CD4-positive, alpha-beta T cell treated with Interleukin-4 for 4 hours (primary cell): ENCODE results near the gene SLC36A1.

Experiments
- DNase-seq: peaks from one replicate; pipeline ENCODE4 v3.0.0-alpha.2; 2020

SLC36A1 gene

DNA sequence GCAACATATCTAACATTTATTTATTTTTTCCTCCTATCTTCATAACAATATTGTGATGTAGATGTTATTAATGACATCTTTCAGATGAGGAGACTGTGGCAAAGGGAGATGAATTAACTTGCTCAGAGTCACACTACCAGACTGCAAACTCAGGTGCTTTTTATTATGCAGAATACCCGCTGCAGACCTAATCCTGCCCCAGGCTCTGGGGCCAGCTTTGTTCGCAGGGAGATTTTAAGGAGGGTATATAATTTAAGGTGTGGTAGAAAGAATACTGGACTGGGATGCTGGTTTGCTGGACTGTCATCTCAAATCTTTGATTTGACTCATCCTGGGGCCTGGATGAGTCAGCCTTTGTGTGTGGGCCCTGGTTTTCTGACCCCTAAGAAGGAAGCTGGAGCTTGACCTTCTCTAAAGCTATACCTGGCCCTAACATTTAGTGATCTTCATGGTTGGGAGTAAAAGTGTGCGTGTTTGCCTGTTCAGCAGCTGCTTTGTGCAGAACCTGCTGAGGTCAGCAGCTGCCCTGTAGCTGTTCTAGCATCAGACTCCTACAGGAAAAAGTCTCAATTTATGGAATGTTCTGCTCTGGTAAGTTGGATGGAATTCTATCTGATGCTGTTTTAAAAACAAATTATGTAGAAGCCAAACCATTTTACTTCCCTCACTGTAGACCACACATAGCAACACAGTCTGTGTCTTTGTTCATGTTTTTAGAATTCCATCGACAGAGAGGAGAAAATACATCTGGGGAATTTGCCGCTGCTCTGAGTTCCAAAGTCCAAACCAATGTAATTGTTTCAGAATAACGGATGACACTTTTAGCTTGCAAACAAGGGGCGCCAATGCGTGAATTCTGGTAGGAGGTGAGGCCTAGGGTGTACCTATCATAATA lies 4.5 kb downstream of the SLC36A1 start:
- DNase-seq = no peak

DNA sequence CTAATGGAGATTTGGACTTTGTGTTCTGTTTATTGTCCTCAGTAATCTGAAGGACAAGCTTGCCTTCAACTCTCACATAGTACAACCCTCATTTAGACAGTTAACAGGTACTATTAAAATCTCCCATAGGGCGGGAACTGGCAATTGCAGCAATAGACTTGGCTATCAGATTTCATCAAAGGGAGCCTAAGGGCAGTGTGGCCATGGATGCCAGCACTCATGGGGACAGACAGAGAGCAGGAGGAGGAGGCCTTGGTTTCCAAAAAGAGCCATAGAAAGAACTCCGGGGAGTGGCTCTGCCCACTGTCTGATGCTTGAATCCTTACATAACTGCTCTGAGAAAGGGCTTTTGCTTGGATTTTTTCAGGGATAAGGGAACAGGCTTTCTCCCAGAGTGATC lies 6.8 kb downstream of the SLC36A1 start:
- no peak for DNase-seq

DNA sequence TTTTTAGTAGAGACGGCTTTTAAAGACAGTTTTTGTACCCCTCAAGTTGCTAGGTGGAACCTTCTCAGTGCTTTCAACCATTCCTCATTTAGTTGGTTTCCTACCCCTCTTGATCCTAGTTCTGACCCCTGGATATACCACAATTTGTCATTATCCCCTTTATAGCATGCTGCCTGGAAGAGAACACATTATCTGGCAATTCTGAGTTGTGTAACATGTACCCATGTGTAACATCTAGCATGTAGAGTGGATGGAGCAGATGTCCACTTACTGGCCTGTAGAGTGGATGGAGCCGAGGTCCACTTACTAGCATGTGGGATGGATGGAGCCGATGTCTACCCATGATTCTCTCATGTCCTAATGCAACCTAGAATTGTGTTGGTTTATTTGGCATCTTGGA lies 7.5 kb downstream of the SLC36A1 start:
- no peak for DNase-seq

DNA sequence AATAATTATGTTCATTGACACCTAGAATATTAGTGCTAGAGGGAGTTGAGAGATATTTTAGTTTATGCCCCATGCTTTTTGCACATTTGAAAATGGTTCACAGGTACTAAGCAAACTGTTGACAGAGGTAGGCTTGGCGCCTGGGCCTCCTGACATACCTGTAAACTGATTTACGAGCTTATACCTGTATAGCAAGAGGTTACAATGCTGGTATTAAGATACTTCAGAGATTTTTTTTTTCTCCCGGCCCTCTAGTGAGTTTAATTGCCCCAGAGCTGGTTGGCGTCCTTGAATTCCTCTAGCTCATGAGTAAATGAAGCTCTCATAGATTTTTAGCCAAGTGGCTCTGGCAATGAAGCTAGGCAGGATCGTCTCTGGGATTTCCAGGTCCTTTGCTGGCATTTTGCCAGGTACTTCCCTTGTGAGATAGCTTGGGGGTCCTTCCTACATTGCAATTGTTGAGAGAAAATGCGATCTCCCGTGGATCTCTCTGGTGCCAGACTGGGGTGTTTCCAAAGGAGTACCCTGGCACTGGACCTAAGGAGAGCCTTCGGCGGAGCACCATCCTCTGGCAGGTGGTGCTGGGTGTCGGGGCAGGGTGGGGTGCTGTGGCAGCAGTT lies 9.0 kb downstream of the SLC36A1 start:
- DNase-seq = no peak

DNA sequence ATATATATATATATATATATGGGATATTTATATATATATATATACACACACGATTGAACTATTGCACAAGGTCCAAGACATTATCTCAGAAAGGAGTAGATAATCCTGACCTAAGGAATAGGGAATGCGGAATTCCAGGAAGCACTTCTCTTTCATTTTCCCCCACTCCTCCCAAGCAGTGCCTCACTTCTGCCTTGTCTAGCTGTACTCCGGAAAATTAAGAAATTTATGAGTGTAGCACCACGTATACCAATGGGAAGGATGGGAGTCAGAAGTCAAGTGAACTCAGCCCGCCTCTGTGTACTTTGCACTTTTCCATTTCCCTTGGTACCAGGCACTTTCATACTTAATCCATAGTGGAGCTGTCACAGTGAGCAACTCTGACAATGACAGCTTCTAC lies 10.9 kb downstream of the SLC36A1 start:
- DNase-seq = no peak

DNA sequence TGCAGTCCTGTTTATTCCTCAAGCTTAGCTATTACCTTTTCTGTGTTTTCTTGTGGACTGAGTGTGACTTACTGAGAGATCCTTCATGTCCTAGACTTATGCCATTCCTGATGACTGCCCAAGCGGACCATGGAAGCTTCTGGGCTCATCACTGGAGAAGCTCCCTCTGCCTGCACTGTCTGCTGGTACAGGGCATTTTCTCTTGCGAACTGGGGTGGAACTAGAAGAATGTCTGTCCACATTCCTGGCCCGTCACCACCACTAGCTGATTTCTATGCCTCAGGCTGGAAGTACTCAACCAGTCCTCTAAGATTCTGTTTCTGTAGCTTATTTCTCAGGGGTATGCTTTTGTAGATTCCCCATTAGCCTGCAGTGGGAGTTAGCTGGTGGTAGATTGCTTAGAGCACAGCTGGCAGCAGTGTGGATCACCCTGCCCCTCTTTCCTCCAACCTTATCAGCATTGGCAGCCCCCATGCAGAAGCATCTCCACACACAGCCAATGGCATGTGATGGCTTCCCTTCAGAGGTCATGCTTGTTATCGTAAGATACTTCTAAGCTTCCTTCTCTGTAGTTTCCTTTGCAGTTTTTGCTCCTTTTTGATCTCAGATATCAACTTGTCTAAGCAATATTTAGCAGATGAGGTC lies 12.4 kb downstream of the SLC36A1 start:
- DNase-seq = no peak

DNA sequence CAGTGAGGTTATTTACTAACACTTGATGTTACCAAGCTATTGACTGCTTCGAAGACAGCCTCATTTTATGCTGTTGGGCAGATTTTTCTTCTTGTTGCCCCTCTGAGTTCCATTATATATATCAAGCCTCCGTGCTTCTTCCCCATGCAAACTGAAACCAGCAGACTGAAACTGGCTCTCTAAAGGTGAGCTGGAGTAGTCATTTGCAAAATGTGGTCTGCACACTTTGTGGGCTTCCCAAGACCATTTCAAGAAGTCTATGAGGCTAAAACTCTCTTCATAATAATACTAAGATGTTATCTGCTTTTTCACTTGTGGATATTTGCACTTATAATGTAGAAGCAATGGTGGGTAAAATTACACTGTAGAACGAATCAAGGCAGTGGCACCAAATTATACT lies 13.9 kb downstream of the SLC36A1 start:
- DNase-seq = no peak

DNA sequence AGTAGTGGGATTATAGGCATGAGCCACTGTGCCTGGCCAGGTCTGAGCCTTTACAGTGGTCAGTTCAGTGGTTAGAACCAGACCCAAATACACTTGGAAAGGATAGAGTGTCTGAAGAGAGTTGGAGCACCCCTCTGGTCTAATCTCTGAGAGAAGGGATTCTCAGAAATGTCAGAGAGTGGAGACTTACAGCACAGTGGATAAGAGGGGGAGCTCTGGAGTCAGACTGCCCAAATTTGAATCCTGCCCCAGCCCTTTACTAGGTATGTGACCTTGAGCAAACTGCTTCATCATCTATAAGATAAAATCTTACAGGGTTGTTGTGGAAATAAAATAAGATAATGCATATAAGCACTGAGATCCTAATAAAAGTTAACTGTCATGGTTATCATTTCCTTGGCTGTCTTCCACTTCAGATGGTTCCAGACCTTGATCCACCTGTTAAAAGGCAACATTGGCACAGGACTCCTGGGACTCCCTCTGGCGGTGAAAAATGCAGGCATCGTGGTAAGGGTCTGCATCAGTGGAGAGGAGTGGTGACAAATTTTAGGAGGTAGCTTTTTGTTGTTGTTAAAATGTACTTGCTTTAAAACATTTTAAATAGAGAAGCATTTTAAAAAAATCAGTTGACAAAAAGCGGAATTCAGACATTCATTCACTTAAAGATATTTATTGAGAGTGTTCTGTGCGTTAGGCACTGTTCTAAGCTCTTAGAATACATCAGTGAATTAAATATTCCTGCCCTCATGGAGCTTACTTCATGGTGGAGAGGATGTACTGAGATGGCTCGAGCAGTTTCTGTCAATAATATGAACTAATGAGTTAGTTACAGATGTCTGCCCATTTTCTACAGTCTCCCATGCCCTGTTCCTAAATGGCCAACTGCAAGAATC lies 16.0 kb downstream of the SLC36A1 start:
- no peak for DNase-seq

DNA sequence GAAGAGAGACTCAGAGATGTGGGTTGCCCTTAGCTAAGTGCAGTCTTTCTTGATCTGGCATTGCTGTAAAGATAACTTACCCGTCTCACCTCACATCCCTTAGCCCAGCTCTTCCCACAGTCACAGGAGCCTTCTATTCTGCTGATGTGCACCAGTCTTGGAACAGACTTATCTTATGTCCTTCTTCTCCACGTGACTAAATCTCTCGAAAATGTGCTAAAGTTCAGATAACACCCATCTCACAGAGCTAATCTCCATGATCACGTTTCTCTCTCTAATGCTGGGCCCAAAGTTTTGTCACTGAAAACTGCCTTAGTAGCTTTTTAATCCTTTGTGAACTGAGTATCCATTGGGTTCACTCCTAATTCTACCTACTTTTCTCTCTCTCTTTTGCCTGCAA lies 16.7 kb downstream of the SLC36A1 start:
- no peak for DNase-seq

DNA sequence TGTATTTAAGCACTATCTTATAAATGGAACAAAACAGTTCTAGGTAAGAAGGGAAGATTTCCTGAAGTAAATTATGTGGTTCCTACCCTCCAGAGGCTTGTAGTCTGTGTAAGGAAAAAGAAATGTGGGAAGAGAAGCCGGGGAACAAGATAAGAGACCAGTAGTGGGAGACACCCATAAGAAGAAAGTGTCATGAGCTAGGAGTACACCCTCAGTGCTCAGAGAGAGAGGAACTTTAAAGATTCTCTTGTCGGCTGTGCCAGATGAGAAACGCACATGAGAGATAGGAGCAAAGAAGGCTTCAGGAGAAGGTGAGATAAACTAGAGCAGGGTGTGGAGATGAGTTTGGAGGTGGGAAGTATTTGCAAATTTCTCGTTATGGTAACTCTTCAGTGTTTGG lies 18.1 kb downstream of the SLC36A1 start:
- DNase-seq = no peak

DNA sequence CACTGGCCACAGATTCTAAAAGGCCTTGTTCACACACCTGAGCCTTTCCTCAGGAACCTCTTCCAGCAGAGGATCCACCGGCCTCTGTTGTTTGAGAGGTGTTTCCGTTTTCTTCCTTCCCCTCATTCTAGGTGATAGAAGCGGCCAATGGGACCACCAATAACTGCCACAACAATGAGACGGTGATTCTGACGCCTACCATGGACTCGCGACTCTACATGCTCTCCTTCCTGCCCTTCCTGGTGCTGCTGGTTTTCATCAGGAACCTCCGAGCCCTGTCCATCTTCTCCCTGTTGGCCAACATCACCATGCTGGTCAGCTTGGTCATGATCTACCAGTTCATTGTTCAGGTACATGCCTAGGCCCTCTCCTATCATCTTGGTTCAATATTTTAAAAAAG lies 20.2 kb downstream of the SLC36A1 start:
- DNase-seq = no peak

DNA sequence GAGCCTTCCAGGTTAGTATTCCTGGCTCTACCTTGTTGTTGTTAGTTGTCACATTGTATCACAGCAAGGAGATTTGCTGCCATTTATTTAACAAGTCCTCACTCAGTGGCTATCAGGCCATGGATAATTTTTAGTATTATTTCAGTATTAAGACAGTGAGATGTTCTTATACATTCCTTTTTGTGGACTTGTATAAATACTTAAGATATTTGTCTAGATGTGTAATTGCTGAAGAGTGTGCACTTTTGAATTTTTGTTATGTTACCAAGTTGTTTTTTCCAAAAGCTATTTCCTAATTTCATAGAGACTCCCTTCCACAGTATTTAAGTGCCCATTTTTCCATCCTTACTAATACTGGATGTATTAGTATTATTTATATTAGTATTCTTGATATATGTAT lies 22.0 kb downstream of the SLC36A1 start:
- no peak for DNase-seq

DNA sequence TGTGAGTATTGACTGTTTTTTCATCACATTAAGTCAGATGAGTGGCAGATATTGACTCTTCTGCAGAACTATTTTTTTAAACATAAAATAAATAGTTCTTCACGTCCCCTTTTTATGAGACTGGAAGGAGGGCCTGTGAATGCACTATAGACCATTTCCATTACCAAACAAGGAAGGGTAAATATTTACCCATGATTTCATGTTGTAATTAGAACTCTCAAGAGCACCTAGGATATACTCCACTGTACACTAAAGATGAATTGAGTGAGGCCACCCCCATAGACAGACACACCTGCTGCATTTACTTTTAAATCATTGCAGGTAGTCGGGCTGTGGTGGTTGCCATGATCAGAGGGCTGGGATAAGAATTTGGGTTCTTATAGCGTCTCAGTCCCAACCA lies 22.6 kb downstream of the SLC36A1 start:
- DNase-seq = no peak

DNA sequence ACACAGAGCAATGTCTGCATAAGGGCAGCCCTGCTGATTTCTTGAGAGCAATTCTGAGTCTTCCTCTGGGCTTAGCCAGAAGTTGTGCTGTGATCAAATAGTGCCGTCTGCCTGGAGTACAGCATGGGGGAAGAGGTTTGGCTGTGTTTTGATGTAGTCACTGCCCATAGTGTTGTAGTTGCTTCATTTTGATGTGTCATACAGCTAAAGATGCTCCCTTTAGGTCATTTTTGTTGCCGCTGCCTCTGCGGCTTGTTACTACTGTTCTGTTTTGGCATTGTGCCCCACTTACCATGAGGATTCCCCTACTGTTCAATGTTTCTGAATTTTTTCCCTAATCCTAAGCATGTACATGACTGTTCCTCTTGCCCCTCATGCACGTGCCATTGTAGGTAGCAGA lies 23.0 kb downstream of the SLC36A1 start:
- no peak for DNase-seq

DNA sequence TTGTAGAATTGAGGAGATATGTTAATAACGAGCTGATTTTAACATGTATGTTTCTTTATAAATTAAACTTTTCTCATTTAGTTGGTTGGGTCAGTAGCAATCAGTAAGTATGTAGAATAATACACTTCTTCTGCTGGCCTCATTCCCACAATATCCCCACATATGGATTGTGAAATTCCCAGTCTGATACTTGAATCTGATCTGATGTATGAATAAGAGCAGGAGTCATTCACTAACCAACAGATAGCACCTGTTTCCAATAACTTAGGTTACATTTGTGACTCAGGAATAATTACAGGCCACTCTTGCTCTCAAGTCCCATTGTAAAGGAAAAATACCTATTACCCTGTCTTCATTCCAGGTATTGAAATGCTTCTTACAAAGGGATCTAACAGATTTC lies 23.9 kb downstream of the SLC36A1 start:
- no peak for DNase-seq

DNA sequence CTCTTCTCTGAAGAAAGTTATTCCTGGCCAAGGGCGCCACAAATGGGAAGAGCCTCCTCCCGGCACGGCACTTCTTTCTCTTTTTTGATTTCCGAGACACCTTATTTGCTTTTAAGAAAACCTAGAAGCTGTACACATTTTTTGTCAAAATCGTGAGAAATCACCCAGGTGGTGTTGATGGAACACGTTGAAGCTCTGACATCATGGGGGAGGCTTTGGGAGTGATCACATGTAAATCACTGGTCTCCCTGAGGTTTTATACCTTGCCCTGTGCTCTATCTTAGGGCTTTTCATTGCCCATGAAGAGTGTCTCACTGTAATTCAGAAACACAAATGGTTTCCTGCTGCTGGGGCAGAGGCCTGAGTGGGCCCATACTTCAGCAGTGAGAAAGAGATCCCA lies 27.4 kb downstream of the SLC36A1 start:
- DNase-seq = no peak

DNA sequence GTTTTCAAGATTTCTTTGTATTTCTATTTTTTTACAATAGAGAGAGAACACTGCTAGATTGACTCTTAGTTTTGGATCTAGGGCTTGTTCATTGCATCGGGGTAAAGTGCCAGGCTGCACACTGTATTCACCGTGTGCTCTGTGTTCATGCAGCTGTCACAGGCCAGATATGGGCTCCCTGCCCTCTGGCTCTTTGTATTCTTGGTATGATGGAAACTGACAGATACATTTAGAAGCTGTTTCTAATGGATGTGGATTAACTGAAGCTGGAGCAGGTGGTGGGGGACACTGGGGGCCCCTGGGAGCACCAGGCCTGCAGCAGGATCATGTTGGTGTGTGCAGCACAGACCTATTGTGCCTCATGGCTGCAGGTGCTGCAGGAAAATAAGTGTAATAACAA lies 28.0 kb downstream of the SLC36A1 start:
- no peak for DNase-seq

DNA sequence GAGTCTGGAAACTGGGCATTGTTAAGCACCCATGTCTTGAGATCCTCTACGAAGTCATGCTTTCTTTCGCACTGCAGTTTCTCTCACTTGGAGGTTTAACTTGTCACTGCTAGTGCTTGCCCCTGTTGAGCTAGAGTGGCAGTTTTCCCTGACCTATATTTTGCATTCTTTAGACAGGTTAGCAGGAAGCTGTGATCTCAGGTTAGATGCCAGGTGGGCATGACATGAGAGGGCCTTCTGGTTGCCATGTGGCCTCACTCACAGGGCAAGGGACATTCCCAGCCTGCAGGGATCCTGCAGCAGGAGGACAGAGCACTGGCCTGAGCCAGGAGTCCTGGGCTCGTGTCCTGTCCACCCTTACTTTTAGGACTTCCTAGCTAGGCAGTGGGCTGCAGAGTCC lies 28.6 kb downstream of the SLC36A1 start:
- DNase-seq = no peak

DNA sequence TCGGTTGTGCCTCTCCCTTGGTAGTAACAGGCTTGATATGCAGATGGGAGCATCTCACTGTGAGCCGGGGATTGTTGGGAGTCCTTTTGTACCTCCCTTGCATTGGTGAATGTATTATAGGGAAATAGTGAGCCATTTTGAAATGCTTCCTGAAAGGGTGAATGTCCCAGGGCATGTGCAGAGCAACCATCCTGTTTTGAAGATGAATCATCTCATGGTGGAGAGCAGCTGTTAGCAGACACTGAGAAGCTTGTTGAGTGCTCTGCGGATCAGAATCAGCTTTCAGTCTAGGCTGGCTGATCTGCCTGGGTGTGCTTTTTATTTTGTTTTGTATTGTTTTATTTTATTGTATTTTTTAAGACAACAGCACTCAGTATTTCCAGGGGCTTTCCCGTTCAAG lies 29.7 kb downstream of the SLC36A1 start:
- no peak for DNase-seq

DNA sequence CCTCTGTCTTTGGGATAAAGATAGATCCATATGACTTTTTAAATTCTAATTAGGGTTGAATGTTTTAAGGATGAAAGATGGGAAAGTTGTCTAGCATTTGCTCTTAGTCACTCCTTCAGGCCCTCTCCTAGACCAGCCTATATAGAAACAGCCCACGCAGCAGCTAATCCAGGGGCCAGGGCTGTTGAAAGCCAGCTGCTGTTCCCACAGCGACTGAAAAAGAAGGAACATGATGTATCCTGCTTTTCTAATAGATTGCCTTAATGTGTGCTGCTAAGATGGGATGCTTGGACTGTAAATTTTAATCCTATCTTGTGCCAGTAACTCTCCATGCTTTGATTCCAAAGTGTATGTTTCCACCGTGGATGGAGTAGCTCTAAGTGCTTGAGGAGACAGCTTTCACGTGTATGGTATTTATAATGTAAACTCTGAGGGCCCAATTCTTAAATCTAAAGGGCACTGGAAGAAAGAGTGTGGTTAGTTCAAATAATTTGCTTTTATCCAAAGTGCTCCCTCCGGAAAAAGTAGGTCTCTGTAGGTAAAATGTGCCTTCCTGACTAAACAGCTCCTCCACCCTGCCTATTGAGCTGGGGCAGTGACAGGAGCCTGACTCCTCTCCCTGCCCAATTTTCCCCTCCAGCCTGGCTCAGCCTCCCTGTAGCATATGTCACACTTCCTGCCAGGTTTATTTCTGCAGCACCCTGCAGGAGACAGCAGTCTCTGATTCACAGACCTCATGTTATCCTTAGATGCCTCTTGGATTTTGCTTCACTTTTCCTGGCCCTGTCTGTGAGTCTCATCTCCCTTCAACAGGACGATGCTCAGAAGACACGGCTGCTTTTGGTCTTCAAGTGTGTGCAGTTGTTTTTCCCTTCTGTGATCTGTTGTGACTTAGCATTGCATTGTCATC lies 33.2 kb downstream of the SLC36A1 start:
- no peak for DNase-seq

DNA sequence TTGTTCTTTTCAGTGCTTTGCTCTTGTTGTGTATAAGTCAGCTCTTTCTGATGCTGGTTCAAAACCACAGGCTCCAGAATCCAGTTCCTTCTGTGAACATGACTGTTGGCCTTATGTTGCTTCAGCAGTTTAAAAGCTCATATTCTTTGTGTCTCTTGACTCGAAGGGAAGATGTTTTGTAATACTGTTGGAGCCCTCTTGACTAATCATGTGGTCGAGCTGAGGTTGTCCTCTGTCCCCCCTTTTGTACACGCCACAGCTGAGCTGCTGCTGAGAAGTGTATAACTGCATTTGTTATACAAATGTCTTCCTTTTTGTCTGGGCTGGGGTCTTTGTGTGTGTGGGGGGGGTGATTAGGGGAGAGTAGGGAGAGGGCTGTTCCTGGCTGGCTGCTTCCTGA lies 35.8 kb downstream of the SLC36A1 start:
- DNase-seq = no peak

DNA sequence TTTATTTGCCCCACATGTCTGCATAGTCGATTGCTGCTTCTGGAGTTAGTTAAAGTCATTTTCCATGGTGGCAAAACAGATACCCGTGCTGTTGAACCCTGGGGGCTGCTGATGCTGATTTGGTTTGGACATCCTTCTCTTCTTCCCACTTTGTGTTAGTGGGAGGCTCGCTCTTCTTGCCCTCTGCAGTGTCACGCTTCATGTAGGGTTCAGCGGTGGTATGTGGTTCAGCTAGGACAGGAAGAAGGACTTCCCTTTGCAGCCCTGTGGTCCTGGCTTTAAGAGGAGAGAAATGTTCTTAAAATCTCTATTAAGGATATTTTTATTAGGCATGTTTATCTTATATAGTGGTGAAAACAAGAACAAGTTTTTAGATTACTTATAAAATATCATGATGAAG lies 36.2 kb downstream of the SLC36A1 start:
- DNase-seq = no peak
